C4-2B (cell line): ENCODE results near the gene PCDH19.

Experiments
- ZFX ChIP-seq: fragments of 450-650 bp; IDR thresholded peaks from 2 replicates; pipeline ENCODE4 v1.6.1; 2017
- TF ChIP-seq, protein P1 (sequence below): fragments of 450-650 bp; conservative IDR thresholded peaks from 2 replicates; pipeline ENCODE4 v1.5.1; 2017; ENCODE audit warnings: mild to moderate bottlenecking

GRCh38 chrX:100315566-100315965 is 94.5 kb downstream of the PCDH19 start:
- TF ChIP-seq, protein P1, sequence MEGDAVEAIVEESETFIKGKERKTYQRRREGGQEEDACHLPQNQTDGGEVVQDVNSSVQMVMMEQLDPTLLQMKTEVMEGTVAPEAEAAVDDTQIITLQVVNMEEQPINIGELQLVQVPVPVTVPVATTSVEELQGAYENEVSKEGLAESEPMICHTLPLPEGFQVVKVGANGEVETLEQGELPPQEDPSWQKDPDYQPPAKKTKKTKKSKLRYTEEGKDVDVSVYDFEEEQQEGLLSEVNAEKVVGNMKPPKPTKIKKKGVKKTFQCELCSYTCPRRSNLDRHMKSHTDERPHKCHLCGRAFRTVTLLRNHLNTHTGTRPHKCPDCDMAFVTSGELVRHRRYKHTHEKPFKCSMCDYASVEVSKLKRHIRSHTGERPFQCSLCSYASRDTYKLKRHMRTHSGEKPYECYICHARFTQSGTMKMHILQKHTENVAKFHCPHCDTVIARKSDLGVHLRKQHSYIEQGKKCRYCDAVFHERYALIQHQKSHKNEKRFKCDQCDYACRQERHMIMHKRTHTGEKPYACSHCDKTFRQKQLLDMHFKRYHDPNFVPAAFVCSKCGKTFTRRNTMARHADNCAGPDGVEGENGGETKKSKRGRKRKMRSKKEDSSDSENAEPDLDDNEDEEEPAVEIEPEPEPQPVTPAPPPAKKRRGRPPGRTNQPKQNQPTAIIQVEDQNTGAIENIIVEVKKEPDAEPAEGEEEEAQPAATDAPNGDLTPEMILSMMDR = no peak
- no peak for TF ChIP-seq ZFX
